Epithelial cell of proximal tubule (primary cell): ENCODE results near the gene CSNK1G1. TPM values are rescaled to one million over a fixed set of nuclear protein-coding genes. Genes with fewer than 3 reads are reported as not detected.

Source experiments
- DNase-seq: peaks from one replicate; pipeline ENCODE4 v3.0.0-alpha.2; 2011; ENCODE audit warnings: low read depth
- H3K4me3 ChIP-seq: 2 replicates; pipeline ENCODE4 v1.5.1; 2011; ENCODE audit warnings: low read depth, mild to moderate bottlenecking, low read length
- total RNA-seq: library from RNA; depleted of rRNA; stranded (reverse); fragments of >200 nt; gene quantifications from 2 replicates; pipeline ENCODE4 v1.2.3, GENCODE V29; 2015
- TF ChIP-seq, protein P1 (sequence below): conservative IDR thresholded peaks from 2 replicates; pipeline ENCODE4 v1.5.1; 2012; ENCODE audit warnings: low read depth, mild to moderate bottlenecking, low read length

The CSNK1G1 gene
- total RNA-seq, 1 donor from 2014 or later, result 12.3 TPM

- no peak overlapping the region for H3K4me3 ChIP-seq
- TF ChIP-seq, protein P1, sequence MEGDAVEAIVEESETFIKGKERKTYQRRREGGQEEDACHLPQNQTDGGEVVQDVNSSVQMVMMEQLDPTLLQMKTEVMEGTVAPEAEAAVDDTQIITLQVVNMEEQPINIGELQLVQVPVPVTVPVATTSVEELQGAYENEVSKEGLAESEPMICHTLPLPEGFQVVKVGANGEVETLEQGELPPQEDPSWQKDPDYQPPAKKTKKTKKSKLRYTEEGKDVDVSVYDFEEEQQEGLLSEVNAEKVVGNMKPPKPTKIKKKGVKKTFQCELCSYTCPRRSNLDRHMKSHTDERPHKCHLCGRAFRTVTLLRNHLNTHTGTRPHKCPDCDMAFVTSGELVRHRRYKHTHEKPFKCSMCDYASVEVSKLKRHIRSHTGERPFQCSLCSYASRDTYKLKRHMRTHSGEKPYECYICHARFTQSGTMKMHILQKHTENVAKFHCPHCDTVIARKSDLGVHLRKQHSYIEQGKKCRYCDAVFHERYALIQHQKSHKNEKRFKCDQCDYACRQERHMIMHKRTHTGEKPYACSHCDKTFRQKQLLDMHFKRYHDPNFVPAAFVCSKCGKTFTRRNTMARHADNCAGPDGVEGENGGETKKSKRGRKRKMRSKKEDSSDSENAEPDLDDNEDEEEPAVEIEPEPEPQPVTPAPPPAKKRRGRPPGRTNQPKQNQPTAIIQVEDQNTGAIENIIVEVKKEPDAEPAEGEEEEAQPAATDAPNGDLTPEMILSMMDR, result no peak
- no peak for DNase-seq
Measured at GRCh38 chr15:64216196-64216595, 139.8 kb downstream of the CSNK1G1 start.

- DNase-seq, result no peak
- H3K4me3 ChIP-seq, result no peak overlapping the region
- TF ChIP-seq, protein P1, result no peak
Measured at GRCh38 chr15:64213646-64214045, 142.3 kb downstream of the CSNK1G1 start.

DNA sequence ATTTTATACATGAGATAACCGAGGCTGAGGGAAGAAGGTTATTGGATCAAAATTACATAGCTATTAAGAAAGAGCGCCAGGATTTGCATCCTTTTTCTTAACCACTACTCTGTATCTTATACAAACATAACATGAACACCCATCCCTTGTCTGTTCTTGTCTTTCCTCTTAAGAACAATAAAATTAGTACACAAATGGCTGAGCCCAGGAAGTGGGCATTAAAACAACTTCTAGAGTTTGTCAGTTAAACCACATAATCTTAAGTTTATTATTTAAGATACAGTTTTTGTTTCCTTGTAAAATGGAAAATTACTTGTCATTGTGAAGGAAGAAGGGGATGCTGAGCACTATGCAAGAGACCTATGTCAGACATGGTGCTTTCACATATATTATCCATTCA, 144.3 kb downstream of the CSNK1G1 start:
- DNase-seq, result no peak
- H3K4me3 ChIP-seq, result no peak overlapping the region
- TF ChIP-seq, protein P1, result no peak

DNA sequence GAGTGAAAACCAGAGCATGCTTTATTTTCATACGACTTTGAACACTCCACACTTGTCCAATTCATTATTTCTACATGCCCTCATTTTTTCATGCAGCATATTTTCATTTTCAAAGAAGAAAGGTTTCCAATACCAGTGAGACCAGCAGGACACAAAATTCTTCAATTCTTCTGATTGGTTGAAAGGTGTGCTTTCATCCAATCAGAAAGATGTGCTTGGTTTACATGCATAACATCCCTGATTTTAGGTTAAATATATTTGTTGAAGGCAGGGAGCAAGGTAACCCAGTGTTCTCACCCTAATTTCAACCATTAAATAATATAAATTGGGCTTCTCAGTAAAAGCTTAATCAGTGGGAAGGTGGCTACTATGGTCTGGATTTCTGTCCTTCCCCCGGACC, 145.6 kb downstream of the CSNK1G1 start:
- TF ChIP-seq, protein P1, result no peak
- DNase-seq, result no peak
- no peak overlapping the region for H3K4me3 ChIP-seq

- TF ChIP-seq, protein P1, result peak; percentile 58
- H3K4me3 ChIP-seq, result no peak overlapping the region
- no peak for DNase-seq
Measured at GRCh38 chr15:64209680-64210334, 146.2 kb downstream of the CSNK1G1 start.

- TF ChIP-seq, protein P1, result no peak
- DNase-seq, result no peak
- no peak overlapping the region for H3K4me3 ChIP-seq
Measured at GRCh38 chr15:64205202-64205601, 150.8 kb downstream of the CSNK1G1 start.

DNA sequence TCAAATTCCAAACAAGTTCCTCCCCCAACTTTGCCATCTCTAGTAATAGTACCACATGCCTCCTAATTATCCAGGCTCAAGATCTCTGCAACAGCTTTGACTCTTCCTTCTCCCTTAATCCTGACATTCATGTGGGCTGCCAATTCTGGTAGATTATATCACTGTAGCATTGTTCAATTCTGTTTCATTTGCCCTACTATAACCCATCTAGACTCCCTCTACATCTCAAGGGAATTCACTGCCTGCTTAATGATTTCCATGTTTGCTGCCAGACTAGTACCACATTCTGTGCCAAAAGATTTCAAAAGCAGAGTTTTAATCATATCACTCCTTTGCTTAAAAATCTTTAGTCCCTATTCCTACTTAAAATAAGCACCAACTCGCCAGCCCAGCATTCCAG, 158.5 kb downstream of the CSNK1G1 start:
- no peak overlapping the region for H3K4me3 ChIP-seq
- TF ChIP-seq, protein P1, result no peak
- no peak for DNase-seq
